ENCODE data around the gene PRKRIP1. TPM values are rescaled to one million over a fixed set of nuclear protein-coding genes. Genes with fewer than 3 reads are reported as not detected.
A peak's percentile ranks its signal among the peaks of the same experiment; 100 is the strongest.

PRKRIP1 gene
- total RNA-seq, 1 donor from 2014 or later = 37.3 TPM

- Mint-ChIP-seq H3K27ac (ENCODE audit: unreplicated experiment) (no peak overlapping the region), H3K4me3 (ENCODE audit: unreplicated experiment) (no peak overlapping the region), H3K36me3 (ENCODE audit: low read depth, unreplicated experiment) (peaks cover 36% of the 10 kb centered on the region), H3K4me1 (ENCODE audit: low read depth, unreplicated experiment) (no peaks in the 10 kb centered on the region), H3K27me3 (ENCODE audit: low read depth, unreplicated experiment) (no peaks in the 10 kb centered on the region), H3K9me3 (ENCODE audit: unreplicated experiment) (peaks cover 2% of the 10 kb centered on the region)
- TF ChIP-seq CTCF (IDR thresholded peaks at IDR 0.05; ENCODE audit: insufficient read depth, low read depth, low read length) = no peak
- no peak for TF ChIP-seq EZH2 (IDR thresholded peaks at IDR 0.05; ENCODE audit: insufficient read depth, low read length)
- Histone ChIP-seq H4K20me1 (ENCODE audit: insufficient read depth, low read length) (peaks cover 39% of the 10 kb centered on the region), H2AFZ (ENCODE audit: low read depth, low read length) (no peak overlapping the region), H3K4me3 (ENCODE audit: insufficient read depth, low read depth, low read length) (no peak overlapping the region), H3K4me2 (ENCODE audit: low read length) (no peak overlapping the region), H3K36me3 (ENCODE audit: insufficient read depth, low read length) (peaks cover 38% of the 10 kb centered on the region), H3K9ac (ENCODE audit: low read length) (no peak overlapping the region), H3K27ac (ENCODE audit: low read depth, low read length) (no peak overlapping the region), H3K4me1 (ENCODE audit: insufficient read depth, low read length) (no peaks in the 10 kb centered on the region), H3K79me2 (ENCODE audit: insufficient read depth, low read length) (peaks cover 7% of the 10 kb centered on the region), H3K27me3 (ENCODE audit: insufficient read depth, low read length) (no peaks in the 10 kb centered on the region), H3K9me3 (ENCODE audit: insufficient read depth, low read depth, low read length) (no peaks in the 10 kb centered on the region)
- DNase-seq (ENCODE audit: low read depth) = no peak
- FAIRE-seq = no peak
Observed at GRCh38 chr7:102410123-102410522, 14.0 kb downstream of the PRKRIP1 start.

GRCh38 chr7:102410918-102411317, 14.8 kb downstream of the PRKRIP1 start:
- no peak overlapping the region for H3K4me3 ChIP-seq (ENCODE audit: insufficient read depth, low read depth, low read length)
- no peak overlapping the region for H3K9ac ChIP-seq (ENCODE audit: low read length)
- H3K36me3 Mint-ChIP-seq (ENCODE audit: low read depth, unreplicated experiment) = peaks cover 39% of the 10 kb centered on the region
- H3K4me1 ChIP-seq (ENCODE audit: insufficient read depth, low read length) = no peaks in the 10 kb centered on the region
- no peak for FAIRE-seq
- DNase-seq (ENCODE audit: low read depth) = no peak
- H4K20me1 ChIP-seq (ENCODE audit: insufficient read depth, low read length) = peaks cover 38% of the 10 kb centered on the region
- H3K4me1 Mint-ChIP-seq (ENCODE audit: low read depth, unreplicated experiment) = no peaks in the 10 kb centered on the region
- H3K9me3 Mint-ChIP-seq (ENCODE audit: unreplicated experiment) = peaks cover 2% of the 10 kb centered on the region
- no peak overlapping the region for H2AFZ ChIP-seq (ENCODE audit: low read depth, low read length)
- H3K79me2 ChIP-seq (ENCODE audit: insufficient read depth, low read length) = peaks cover 7% of the 10 kb centered on the region
- H3K4me2 ChIP-seq (ENCODE audit: low read length) = no peak overlapping the region
- H3K9me3 ChIP-seq (ENCODE audit: insufficient read depth, low read depth, low read length) = no peaks in the 10 kb centered on the region
- H3K27me3 ChIP-seq (ENCODE audit: insufficient read depth, low read length) = no peaks in the 10 kb centered on the region
- TF ChIP-seq CTCF (IDR thresholded peaks at IDR 0.05; ENCODE audit: insufficient read depth, low read depth, low read length) (no peak), EZH2 (IDR thresholded peaks at IDR 0.05; ENCODE audit: insufficient read depth, low read length) (no peak)
- H3K27ac ChIP-seq (ENCODE audit: low read depth, low read length) = no peak overlapping the region
- no peaks in the 10 kb centered on the region for H3K27me3 Mint-ChIP-seq (ENCODE audit: low read depth, unreplicated experiment)
- no peak overlapping the region for H3K27ac Mint-ChIP-seq (ENCODE audit: unreplicated experiment)
- H3K36me3 ChIP-seq (ENCODE audit: insufficient read depth, low read length) = peaks cover 30% of the 10 kb centered on the region
- H3K4me3 Mint-ChIP-seq (ENCODE audit: unreplicated experiment) = no peak overlapping the region

GRCh38 chr7:102412548-102412947, 16.4 kb downstream of the PRKRIP1 start:
- peaks cover 21% of the 10 kb centered on the region for H3K36me3 ChIP-seq (ENCODE audit: insufficient read depth, low read length)
- H3K9ac ChIP-seq (ENCODE audit: low read length) = no peak overlapping the region
- H3K4me1 ChIP-seq (ENCODE audit: insufficient read depth, low read length) = no peaks in the 10 kb centered on the region
- H4K20me1 ChIP-seq (ENCODE audit: insufficient read depth, low read length) = peaks cover 37% of the 10 kb centered on the region
- H3K4me3 ChIP-seq (ENCODE audit: insufficient read depth, low read depth, low read length) = no peak overlapping the region
- no peaks in the 10 kb centered on the region for H3K9me3 ChIP-seq (ENCODE audit: insufficient read depth, low read depth, low read length)
- Mint-ChIP-seq H3K36me3 (ENCODE audit: low read depth, unreplicated experiment) (peaks cover 37% of the 10 kb centered on the region), H3K9me3 (ENCODE audit: unreplicated experiment) (peaks cover 2% of the 10 kb centered on the region), H3K27me3 (ENCODE audit: low read depth, unreplicated experiment) (no peaks in the 10 kb centered on the region), H3K27ac (ENCODE audit: unreplicated experiment) (no peak overlapping the region), H3K4me3 (ENCODE audit: unreplicated experiment) (no peak overlapping the region), H3K4me1 (ENCODE audit: low read depth, unreplicated experiment) (no peaks in the 10 kb centered on the region)
- H3K27me3 ChIP-seq (ENCODE audit: insufficient read depth, low read length) = no peaks in the 10 kb centered on the region
- H2AFZ ChIP-seq (ENCODE audit: low read depth, low read length) = no peak overlapping the region
- no peak overlapping the region for H3K27ac ChIP-seq (ENCODE audit: low read depth, low read length)
- TF ChIP-seq CTCF (IDR thresholded peaks at IDR 0.05; ENCODE audit: insufficient read depth, low read depth, low read length) (peak; percentile 25), EZH2 (IDR thresholded peaks at IDR 0.05; ENCODE audit: insufficient read depth, low read length) (no peak)
- peaks cover 7% of the 10 kb centered on the region for H3K79me2 ChIP-seq (ENCODE audit: insufficient read depth, low read length)
- FAIRE-seq (no peak), DNase-seq (ENCODE audit: low read depth) (no peak)
- no peak overlapping the region for H3K4me2 ChIP-seq (ENCODE audit: low read length)

All from astrocyte (in vitro differentiated cells and primary cell).